DND-41 (cell line): Measurements from ENCODE around the gene TMEM270.

Experiments
- ATAC-seq: fragments of 200-7000 bp; cut with Tn5 transposase; 3 replicates; pipeline ENCODE4 v1.9.1; 2021; ENCODE audit warnings: low read depth; ENCODE audit not compliant: insufficient read depth
- DNase-seq: peaks from one replicate; pipeline ENCODE4 v3.0.0-alpha.2; 2020
- H2AFZ ChIP-seq: 2 replicates; pipeline ENCODE4 v1.6.0; 2012; ENCODE audit warnings: low read depth, low read length
- H3K27ac ChIP-seq: 2 replicates; pipeline ENCODE4 v1.5.1; 2012; ENCODE audit warnings: low read length, inconsistent platforms
- H3K27me3 ChIP-seq: fragments of 200-600 bp; sonication (generic); 2 replicates; pipeline ENCODE4 v1.6.0; 2012; ENCODE audit warnings: low read length, mild to moderate bottlenecking, inconsistent platforms; ENCODE audit not compliant: insufficient read depth, poor library complexity
- H3K36me3 ChIP-seq: 2 replicates; pipeline ENCODE4 v1.5.1; 2012; ENCODE audit warnings: low read length, inconsistent platforms; ENCODE audit not compliant: insufficient read depth
- H3K4me1 ChIP-seq: 2 replicates; pipeline ENCODE4 v1.5.1; 2012; ENCODE audit warnings: mild to moderate bottlenecking, low read length; ENCODE audit not compliant: insufficient read depth
- H3K4me2 ChIP-seq: 2 replicates; pipeline ENCODE4 v1.6.0; 2012; ENCODE audit warnings: mild to moderate bottlenecking, moderate library complexity, low read length, inconsistent platforms; ENCODE audit not compliant: insufficient read depth
- H3K4me3 ChIP-seq, 2 experiments: fragments of 200-600 bp in 1 of 2; shearing (Covaris generic) in 1 of 2; 2 replicates each; pipeline ENCODE4 v1.5.1; 2012 to 2016; ENCODE audit warnings: inconsistent platforms in 2 of 2, low read length in 2 of 2, mild to moderate bottlenecking in 2 of 2, low read depth in 1 of 2, moderate library complexity in 1 of 2
- H3K79me2 ChIP-seq: 2 replicates; pipeline ENCODE4 v1.6.0; 2012; ENCODE audit warnings: low read length, inconsistent platforms; ENCODE audit not compliant: insufficient read depth
- H3K9ac ChIP-seq: 2 replicates; pipeline ENCODE4 v1.6.0; 2012; ENCODE audit warnings: low read depth, mild to moderate bottlenecking, inconsistent platforms, low read length, moderate library complexity
- H3K9me3 ChIP-seq: 2 replicates; pipeline ENCODE4 v1.5.1; 2012; ENCODE audit warnings: low read length, moderate library complexity, mild to moderate bottlenecking, inconsistent platforms; ENCODE audit not compliant: insufficient read depth, severe bottlenecking
- H4K20me1 ChIP-seq: 2 replicates; pipeline ENCODE4 v1.6.0; 2012; ENCODE audit warnings: low read length; ENCODE audit not compliant: insufficient read depth
- CTCF ChIP-seq: IDR thresholded peaks from 2 replicates; pipeline ENCODE4 v1.5.1; 2012; ENCODE audit warnings: borderline replicate concordance, low read length, moderate library complexity, mild to moderate bottlenecking; ENCODE audit not compliant: poor library complexity, severe bottlenecking; ENCODE audit errors: extremely low read depth
- EZH2 ChIP-seq: IDR thresholded peaks from 3 replicates; pipeline ENCODE4 v1.6.1; 2012; ENCODE audit warnings: borderline replicate concordance, low read depth, mild to moderate bottlenecking, moderate library complexity, low read length, inconsistent platforms; ENCODE audit not compliant: severe bottlenecking

The TMEM270 gene

GRCh38 chr7:73901823-73902597, 41.1 kb downstream of the TMEM270 start:
- H3K9me3 ChIP-seq, result peaks cover under 1% of the 10 kb centered on the region
- no peak overlapping the region for H2AFZ ChIP-seq
- H4K20me1 ChIP-seq, result no peaks in the 10 kb centered on the region
- H3K9ac ChIP-seq, result no peak overlapping the region
- H3K4me1 ChIP-seq, result no peaks in the 10 kb centered on the region
- ATAC-seq, result no peak
- H3K36me3 ChIP-seq, result no peaks in the 10 kb centered on the region
- H3K27me3 ChIP-seq, result no peaks in the 10 kb centered on the region
- H3K4me3 ChIP-seq, result no peak overlapping the region
- DNase-seq, result no peak
- no peak overlapping the region for H3K4me2 ChIP-seq
- TF ChIP-seq CTCF (no peak), EZH2 (no peak)
- no peak overlapping the region for H3K27ac ChIP-seq
- no peaks in the 10 kb centered on the region for H3K79me2 ChIP-seq

- H3K4me3 ChIP-seq, result no peak overlapping the region
- no peaks in the 10 kb centered on the region for H3K36me3 ChIP-seq
- no peak overlapping the region for H3K4me2 ChIP-seq
- no peaks in the 10 kb centered on the region for H3K79me2 ChIP-seq
- TF ChIP-seq CTCF, result no peak
- no peak for TF ChIP-seq EZH2
- no peaks in the 10 kb centered on the region for H3K27me3 ChIP-seq
- H3K27ac ChIP-seq, result no peak overlapping the region
- no peak overlapping the region for H2AFZ ChIP-seq
- no peaks in the 10 kb centered on the region for H4K20me1 ChIP-seq
- DNase-seq (no peak), ATAC-seq (no peak)
- no peaks in the 10 kb centered on the region for H3K9me3 ChIP-seq
- H3K4me1 ChIP-seq, result no peaks in the 10 kb centered on the region
- H3K9ac ChIP-seq, result no peak overlapping the region
Measured at GRCh38 chr7:73903321-73904218, 42.6 kb downstream of the TMEM270 start.

- Histone ChIP-seq H3K9ac (no peak overlapping the region), H3K4me1 (no peaks in the 10 kb centered on the region), H3K27me3 (no peaks in the 10 kb centered on the region), H4K20me1 (no peaks in the 10 kb centered on the region), H3K4me3 (no peak overlapping the region), H3K36me3 (no peaks in the 10 kb centered on the region), H2AFZ (no peak overlapping the region), H3K9me3 (no peaks in the 10 kb centered on the region), H3K4me2 (no peak overlapping the region), H3K27ac (no peak overlapping the region), H3K79me2 (no peaks in the 10 kb centered on the region)
- DNase-seq (no peak), ATAC-seq (no peak)
- TF ChIP-seq CTCF (no peak), EZH2 (no peak)
Measured at GRCh38 chr7:73904219-73905137, 43.5 kb downstream of the TMEM270 start.
